NOMO-1 (cell line): ENCODE results near the gene MLLT3.

Experiments
- DNase-seq, 2 experiments: peaks; one replicate each; lab custom pipeline; 2025; ENCODE audit not compliant: unreplicated experiment in 2 of 2; lab: John Stamatoyannopoulos, UW

Gene MLLT3

DNA sequence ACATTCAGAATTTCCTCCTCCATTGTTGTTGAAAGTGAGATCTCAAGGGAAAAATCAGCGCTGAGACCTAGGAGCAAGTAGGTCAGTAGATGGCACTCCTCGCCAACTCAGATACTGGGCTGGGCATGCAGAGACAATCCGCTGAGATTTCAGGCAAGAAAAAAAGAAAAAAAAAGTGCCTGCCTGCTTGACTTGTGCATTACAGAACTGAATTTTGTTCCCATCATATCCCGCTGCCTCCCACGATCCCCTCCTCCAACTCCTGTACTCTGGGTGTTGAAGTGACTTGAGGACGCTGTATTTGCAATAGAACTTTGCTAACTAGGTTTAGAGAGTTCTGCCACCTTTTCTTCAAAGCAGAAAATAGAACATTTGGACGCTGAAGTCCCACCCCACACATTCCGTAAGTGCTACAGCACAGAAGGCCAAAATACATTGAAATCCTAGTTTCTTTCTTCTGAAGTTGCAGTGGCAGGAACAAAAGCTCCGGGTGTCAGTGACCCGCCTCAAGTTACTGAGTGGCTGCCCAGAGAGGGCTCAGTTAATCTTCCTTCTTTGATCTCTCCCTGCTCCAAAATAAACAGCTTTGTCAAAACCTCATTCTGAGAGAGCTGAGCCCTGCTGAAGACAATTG lies 265.8 kb downstream of the MLLT3 start:
- no peak for DNase-seq

DNA sequence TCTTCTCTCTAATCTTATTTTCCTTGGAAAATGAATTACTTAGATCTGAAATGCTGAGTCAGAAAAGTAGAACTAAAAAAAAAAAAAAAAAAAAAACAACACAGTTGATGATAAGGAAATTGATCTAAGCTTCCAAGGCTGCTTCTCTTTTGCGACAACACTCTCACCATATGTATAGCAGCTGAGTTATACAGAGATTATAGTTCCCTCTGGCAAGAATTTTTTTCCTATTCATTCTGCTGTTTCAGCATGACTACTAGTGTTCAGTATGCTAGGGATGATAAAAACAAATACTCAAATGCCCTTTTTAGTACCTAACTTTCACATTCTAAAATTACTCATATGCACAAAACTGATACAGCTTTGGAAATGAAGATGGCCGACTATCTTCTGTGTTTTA lies 267.3 kb downstream of the MLLT3 start:
- no peak for DNase-seq

DNA sequence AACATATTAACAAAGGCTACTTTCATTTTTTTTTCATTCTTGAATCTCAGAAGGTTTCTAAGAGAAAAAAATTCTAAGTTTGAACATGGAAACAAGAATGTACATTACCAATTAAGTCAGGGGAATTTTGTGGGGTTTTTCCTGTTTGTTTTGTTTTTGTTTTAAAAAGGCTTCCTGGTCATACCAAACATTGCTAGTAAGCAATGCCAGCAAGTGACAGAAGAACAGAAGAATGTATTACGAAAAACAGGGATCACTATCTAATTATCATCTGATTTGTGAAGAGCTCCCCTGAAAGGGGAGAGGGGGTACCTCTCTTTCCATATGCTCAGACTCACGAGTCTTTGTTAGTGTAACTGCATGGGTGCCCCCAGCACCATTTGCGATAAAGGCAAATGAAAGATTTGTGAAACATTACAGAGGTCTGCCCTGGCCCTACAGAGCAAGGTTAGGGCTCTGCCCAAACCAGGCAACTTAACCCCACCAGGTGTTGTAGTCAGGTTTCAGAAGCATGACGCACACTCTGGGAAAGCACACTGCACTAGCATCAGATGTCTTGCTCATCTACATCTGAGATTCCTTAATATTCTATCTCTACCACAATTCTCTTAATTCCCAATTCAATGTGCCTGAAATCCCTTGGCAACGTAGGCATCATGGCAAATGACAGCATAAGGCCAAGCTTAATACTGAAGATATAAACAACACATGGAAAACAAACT lies 268.2 kb downstream of the MLLT3 start:
- no peak for DNase-seq

DNA sequence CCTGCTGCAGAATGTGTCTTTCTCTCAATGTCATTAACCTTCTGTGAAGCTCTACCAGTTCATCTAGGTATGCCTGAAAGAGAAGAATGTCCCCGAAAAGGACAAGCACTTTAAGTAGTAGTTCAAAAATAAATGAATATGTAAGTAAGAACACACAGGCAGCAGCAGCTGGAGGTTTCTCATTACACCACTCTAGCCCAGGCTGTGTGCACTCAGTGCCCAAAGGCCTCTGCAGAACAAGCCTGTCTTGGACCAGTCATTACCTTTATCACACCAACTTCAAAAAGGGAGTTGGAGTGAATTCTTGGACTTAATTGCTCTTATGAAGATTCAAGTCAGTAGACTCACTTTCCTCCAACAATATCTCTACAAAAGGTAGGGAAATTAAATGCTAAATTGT lies 268.8 kb downstream of the MLLT3 start:
- DNase-seq, result no peak

DNA sequence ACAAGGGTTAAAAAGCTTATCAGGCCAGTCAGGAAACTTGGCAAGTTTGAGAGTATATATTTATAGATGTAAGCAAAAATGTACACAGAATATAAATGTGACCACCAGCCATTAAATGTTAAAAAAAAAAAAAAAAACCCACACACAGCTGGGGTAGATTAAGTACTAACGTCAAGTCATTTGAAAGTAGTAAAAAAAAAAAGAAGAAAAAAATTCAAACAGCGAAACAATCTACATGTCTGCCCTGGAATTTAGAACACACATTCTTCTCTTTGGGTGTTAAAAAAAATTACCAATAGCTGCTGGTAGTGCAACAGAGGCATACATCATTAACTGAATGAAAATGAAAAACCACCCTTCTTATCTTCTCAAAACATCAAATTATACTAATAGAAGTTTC lies 269.7 kb downstream of the MLLT3 start:
- DNase-seq, result no peak

DNA sequence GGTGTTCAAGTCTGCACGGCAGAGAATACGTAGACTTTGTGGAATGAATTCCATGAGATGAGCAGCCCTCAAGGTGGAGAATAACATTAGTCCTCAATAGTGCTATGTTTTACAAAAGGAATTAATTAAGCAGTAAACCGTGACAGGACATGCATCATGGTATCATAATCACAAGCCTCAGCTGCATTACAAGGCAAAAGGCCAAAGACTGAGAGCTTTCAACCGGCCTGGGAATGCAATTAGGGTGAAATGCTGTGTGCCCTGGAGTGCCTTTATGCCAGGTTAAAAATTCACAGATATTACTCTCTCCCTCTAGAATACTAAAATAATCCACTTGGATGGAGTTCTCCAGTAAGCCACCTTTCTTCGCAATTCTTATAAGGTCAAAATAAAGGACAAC lies 270.6 kb downstream of the MLLT3 start:
- no peak for DNase-seq

DNA sequence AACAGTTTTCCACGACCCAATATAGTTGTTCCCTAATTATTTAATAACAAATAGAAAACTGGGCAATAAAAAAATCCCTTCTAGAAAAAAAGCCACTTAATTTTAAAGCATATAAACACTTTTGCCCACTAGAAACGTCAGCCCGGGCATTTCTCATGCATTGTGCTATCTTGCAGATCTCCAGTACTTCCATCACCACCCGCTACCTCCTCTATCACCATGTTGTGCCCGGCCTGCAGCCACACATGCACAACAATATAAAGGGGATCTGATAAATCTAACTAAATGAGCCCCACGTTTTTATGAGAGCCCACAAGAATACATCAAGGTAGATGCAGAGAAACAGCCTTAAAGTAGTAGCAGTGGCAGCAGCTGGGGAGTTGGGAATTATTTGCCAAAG lies 272.7 kb downstream of the MLLT3 start:
- DNase-seq, result no peak

DNA sequence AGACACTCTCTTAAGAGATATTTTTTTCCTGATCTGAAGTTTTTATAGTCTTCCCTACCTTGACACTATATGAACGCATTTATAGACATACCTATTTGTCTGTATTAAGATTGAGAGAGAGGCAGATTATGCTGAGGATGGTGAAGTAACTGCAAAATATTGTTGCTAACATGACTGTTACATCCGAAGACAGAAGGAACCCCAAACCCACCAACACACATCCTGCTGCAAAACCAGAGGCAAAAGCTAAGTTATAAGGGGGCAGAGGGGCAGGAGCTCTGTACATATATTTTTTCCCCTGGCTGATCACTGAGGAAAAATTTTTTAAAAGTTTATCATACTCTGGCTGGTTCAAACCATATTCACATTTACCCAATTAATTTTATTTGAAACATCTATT lies 279.0 kb downstream of the MLLT3 start:
- no peak for DNase-seq

DNA sequence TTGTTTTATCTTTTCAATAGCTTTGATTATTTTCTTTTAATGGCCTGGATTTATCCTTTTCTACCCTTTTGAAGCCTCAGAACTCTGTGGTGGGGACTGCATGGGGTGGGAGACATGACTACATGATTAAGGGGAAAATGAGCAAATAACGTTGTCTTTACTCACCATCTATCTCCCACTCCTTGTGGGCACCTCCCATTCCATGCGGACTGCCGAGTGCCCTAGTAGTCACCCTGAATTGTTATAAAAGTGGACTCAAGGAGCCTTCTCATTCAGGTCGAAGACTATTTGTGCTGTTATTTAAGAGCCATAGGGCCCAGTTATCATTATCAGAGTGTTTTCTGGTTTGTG lies 281.8 kb downstream of the MLLT3 start:
- no peak for DNase-seq

DNA sequence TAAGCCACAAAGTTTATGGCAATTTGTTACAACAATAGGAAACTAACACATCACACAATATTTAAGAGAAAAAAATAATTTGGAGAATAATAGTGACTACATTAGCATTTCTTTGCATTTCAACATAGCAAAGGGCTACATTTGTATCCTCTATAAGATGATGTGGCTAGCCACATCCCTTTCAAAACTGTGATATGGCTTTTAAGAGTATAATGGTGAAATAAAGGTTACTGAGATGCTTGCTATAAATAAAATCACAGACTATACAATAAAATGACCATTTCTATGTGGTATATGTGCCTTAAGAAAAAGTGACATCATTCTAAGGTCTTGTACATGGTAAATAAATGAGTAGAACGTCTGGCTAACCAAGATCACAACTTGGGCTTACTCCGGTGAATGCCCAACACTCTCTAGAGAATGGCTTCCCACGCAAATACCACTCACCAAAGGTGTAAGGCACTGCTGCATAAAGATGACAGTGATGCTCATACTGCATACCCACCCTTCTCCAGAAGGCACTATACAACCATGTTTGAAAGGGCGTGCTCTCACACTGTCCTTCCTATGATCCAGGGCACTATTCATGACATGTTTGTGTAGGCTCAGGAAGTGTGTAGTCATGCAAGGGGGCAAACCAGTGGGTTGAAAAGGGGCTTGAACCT lies 286.5 kb downstream of the MLLT3 start:
- no peak for DNase-seq

DNA sequence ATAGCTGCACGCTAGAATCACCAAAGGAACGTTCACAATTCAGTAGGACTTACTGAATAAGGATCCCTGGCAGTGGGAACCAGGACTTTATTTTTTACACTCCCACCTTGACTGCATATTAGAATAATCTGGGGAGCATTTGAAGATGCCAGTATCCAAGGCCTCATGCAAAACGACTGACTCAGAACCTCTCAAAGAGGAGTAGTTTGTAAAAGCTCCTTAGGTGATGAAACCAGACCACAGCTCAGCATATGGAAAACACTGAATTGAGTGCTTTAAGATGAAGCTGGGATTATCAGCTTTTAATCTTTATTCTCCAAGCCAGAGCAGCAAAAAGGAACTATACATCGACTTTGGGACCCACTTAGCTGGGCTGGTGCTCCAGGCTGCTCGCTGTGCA lies 288.3 kb downstream of the MLLT3 start:
- no peak for DNase-seq

DNA sequence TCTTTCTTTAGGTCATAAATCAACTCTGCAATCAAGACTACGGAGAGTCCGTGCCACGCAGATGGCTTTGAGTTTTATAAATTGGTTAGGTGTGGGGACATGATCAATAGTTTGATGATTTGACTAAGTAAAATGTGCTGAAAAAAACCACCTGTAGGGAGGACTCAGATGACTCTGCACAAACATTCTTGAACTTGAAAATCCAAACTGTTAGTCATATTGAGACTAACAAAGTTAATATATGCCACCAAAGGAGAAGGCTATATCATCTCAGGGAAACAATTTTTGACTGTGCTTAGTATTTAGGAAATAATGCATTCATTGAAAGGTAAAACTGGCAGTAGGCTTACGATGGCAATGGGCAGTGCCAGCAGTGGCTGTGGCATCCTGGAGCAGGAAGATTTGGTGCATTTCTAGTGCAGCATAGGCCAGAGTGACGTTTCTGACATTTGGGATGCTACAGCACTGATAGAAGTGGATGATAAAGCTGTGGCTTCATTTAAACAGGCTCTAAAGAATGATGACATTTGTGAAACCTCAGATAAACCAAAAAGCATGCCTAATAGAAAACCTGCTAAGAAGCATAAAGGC lies 291.1 kb downstream of the MLLT3 start:
- DNase-seq, result no peak

DNA sequence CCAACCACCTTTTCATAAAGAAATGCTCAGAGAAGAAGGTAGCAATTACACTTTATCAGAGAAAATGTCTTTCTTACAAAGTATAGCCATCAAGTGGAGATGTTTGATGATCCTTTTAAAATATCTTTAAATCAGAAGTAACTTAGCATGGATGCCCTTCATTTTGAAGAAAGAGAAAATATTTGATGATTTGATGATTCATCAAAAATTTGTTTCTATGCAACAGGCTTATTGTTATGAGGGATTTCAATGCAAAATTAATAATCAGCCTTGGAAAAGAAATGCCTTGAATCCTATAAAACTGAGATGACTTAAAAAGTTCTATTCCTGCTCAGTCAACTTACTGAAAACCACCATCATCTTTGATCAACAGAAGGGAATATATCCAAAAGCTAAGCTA lies 291.6 kb downstream of the MLLT3 start:
- no peak for DNase-seq

DNA sequence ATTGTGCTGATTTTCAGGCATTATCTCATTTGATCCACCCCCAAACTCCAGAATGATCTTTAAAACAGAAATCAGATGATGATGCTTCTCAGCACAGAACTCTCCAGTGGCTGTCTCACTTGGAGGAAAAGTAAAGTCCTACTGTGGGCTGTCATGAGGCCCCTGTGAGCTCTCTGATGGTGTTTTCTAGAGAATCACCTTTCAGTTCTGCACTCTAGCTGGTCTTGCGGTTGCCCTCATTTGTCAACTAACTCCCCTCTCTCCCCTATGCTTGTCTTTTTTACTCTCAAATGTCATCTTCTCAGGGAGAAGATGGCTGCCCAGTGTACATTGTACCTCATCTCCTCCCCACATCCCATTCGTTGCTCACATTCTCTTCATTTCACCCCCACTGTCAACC lies 295.8 kb downstream of the MLLT3 start:
- no peak for DNase-seq

DNA sequence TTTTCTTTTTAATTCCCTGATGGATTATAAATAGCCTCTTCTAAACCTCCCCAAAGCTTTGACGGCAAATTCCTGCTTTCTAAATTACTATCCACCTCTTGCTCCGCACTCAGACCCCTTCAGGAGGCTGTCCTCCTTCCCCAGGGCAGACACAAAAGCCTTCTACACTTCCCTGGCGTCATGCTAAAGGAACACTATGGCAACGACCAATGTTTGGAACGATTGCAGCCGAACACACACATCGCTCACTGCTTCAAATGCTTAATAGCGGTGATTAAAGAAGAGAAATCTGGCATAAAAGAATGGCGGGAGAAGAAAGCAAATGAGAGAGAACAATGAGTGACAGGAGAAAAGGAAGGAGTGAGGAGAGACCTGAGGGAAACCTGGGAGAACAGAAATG lies 297.3 kb downstream of the MLLT3 start:
- DNase-seq, result no peak

DNA sequence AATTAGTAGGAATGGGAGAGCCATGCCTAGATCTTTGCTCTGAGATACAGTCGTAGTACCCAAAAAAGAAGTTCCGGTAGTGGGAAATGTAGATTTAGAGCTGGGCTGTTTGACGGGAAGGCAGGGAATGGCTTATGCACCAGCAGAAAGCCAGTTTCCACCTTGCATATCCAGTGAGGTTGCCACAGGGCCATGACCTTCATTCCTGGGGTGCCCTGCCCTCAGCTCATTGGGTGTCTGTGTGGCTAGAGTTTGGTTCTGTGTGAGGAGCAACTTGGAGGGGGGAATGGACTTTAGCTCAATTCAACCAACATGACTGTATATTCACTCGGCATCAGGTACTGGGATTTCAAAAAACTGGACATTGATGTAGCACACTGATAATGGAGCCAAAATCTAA lies 300.1 kb downstream of the MLLT3 start:
- DNase-seq, result no peak

DNA sequence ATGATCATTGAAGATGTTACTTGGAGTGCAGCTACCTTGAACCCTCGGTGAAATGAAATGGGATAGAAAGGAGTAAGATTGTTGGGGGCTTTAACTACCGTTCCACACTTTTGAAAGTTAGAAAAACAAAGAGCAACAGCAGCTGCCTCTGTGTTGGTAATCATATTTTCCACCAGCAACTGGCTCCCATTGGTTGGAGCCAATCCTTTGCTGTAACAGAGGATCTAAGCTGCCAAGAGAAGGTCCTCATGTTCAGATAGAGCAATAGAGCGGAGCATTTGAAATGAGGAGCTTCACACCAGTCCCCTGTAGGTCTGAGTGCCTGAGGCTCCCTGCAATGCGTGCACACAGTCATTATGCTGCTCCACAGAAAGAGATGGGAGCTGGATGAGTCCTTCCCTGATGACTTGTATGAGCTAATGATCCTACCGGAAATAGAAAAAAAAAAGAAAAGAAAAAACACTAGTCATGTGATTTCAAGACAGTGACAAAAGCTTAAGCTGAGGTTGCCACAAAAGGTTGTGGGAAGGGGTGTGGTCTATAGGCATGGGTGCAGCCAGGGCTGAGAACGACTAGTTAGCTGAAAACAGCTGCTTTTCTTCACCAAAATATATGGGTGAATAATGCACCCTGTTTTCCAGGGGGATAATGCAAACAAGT lies 300.7 kb downstream of the MLLT3 start:
- DNase-seq, result no peak

DNA sequence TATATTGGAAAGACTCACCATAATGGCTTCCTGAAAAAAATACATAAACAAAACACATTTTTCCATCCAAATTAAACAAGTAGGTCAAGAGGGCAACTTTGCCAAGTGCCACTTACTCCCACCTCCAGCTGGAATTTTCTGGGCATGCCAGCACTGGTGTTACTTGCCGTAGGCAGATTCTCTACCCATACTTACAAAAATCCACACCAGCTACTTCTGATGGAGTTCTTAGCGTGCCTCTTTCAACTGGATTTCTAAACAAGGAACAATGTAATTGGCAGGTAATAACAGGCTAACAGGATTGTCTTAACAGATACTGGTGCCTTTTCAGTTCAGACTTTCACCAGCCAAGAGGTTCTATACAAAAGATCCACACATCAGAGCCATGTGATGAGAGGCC lies 301.4 kb downstream of the MLLT3 start:
- DNase-seq, result no peak

DNA sequence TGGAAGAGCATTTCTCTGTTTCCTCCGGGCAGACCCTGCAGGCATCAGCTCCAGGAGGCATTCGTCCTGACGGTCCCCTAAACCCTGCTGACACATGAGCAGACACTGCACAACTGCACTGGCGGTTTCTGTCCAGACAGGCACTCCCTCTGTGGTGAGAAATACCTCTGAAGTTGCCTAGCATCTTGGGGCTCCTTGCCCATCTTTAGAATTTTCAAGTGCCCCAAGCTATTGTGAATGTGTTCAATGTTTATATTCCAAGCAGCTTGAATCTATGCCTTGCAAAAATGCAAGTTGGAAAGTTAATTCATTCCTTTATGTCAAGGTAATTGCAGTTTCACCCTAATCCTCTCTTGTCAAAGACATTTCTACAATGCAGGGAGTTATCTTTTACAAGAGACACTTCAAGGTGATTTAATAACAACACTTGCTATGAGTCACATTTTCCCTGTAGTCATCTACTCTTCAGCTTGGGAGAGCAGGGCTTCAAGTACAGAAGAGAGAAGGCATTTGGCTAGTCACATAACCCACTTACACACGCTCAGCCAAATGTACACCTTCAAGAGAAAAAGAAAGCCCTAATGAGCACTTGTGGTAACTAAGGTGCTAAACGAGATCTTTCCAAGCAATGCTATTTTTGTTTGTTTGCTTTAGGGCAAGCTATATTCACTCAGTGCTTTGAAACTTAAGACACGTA lies 302.5 kb downstream of the MLLT3 start:
- no peak for DNase-seq

DNA sequence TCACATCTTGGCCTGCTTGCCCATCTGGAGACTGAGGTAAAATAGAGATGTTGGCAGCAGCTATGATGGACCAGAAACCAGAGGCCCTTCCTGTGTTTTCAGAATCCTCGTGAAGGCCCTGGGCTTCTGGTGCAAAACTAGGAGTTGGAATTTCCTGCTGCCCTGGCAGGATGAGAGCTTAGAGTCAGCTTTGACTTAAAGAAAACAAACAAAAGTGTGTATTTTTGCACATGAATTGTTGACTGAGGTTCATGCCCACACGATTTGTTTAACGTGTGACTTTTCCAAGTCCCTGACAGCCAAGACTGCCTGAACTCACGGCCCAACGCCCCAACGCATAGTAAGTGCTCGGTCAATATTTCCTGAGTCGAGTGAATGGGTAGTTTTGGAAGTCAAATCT lies 303.1 kb downstream of the MLLT3 start:
- DNase-seq, result no peak

DNA sequence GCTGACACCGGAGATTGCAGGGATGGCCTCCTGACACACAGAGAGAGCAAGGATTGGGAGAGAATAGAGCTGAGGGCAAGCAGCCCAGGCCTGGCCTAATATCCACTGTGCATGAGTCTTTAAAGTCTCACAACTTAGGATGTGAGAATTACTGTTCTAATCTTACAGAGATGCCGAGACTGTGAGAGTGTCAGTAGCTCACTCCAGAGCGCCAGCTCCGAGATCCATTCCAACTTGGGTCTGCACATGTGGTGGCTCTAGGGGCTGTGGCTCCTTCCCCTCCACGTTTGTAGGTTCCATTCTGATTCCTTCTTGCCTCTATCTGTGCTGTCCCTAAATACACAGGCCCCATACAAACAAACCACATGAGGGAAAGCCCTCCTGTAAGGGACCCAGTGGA lies 304.6 kb downstream of the MLLT3 start:
- no peak for DNase-seq
